Ovary (tissue), 9 donors: ENCODE measurements around the gene MARK3. TPM values are rescaled to one million over a fixed set of nuclear protein-coding genes. Genes with fewer than 3 reads are reported as not detected.

Experiments used
- DNase-seq, 5 donors: peaks; one replicate each; pipeline ENCODE4 v3.0.0-alpha.2; 2019 to 2020
- H3K27ac ChIP-seq, 2 donors: fragments of 200-600 bp; one replicate each; pipeline versions ENCODE4 v1.5.1 to v1.8.0; 2019 to 2022
- H3K27me3 ChIP-seq: fragments of 200-600 bp; one replicate; pipeline ENCODE4 v1.8.0; 2022
- H3K36me3 ChIP-seq: fragments of 200-600 bp; sonication (generic); one replicate; pipeline ENCODE4 v1.5.1; 2019
- H3K4me1 ChIP-seq: one replicate; pipeline ENCODE4 v1.8.1; 2013; ENCODE audit warnings: mild to moderate bottlenecking, moderate library complexity; ENCODE audit not compliant: insufficient read depth
- H3K4me3 ChIP-seq: fragments of 200-600 bp; sonication (generic); one replicate; pipeline ENCODE4 v1.5.1; 2017
- H3K9me3 ChIP-seq, 2 donors: fragments of 200-600 bp in 1 of 2; sonication (generic) in 1 of 2; one replicate each; pipeline versions ENCODE4 v1.5.1 to v1.8.1; 2013 to 2019; ENCODE audit warnings: mild to moderate bottlenecking in 1 of 2, moderate library complexity in 1 of 2
- EP300 ChIP-seq: sonication (generic); formaldehyde crosslinking; IDR thresholded peaks from one replicate; pipeline ENCODE4 v1.6.1; 2017; ENCODE audit warnings: antibody characterized with exemption
- POLR2A ChIP-seq: fragments of 450-650 bp; IDR thresholded peaks from one replicate; pipeline ENCODE4 v1.6.1; 2017; ENCODE audit warnings: antibody characterized with exemption, mild to moderate bottlenecking, moderate library complexity
- WGBS, 3 donors: extraction: QIAGEN DNeasy Blood & Tissue Kit in 1 of 3; methylation state at CpG; one replicate each; pipeline versions ENCODE4 v1.1.5 to v1.1.7; 2013 to 2017; 5-methylcytosine and 5-hydroxymethylcytosine counted together
- intact Hi-C, 4 donors: fragments of 100-400 bp; cut with DNase I; formaldehyde crosslinking; loops; one replicate each; pipeline versions ENCODE4 v1.11.0 to v1.15.1; 2022 to 2023
- polyA plus RNA-seq, 2 donors: library from polyadenylated mRNA; stranded (reverse); fragments of 200-250 nt in 1 of 2; fragments of 350-450 nt in 1 of 2; fragmentation: Illumina TruSeq in 1 of 2; extraction: RNeasy Lipid Tissue Mini Kit (QIAGEN cat#74804) in 1 of 2; gene quantifications; one replicate each; pipeline ENCODE4 v1.2.3, GENCODE V29; 2013 to 2014
- total RNA-seq, 7 donors: library from RNA; depleted of rRNA in 2 of 7; stranded (reverse); fragments of >200 nt in 2 of 7; fragmentation: NEBNext Ultra II Directional in 3 of 7; extraction: Animal tissue kit (Norgen Biotek cat#: 25700) in 3 of 7; gene quantifications; one replicate each; pipeline versions ENCODE4 v1.1.0 to v1.2.4, GENCODE V29; 2016 to 2023
- TF ChIP-seq, protein P1 (sequence below), 3 donors: fragments of 450-650 bp in 2 of 3; fragments of 200-600 bp in 1 of 3; IDR thresholded peaks; one replicate each; pipeline versions ENCODE4 v1.5.1 to v1.8.0; 2016 to 2022; ENCODE audit warnings: antibody characterized with exemption in 3 of 3, mild to moderate bottlenecking in 1 of 3
- donor health status: DM: no; HTN: no; CAD: no; lungs with moderate emphysema.
- donor health status: DM: no; HTN: no; CAD: no.
- donor health status: Bipolar disorder and iron deficiency.
- donor health status: DM: yes; HTN: yes; CAD: no.
- donor health status: DM: no; HTN: no; CAD: no.
- donor health status: DM: yes; HTN: yes; CAD: no.

The MARK3 gene
- total and polyA plus RNA-seq, 9 donors: 46.4 to 110 (median 71.1) TPM

- peaks cover 17% of the 10 kb centered on the region for H3K4me1 ChIP-seq
- no peaks in the 10 kb centered on the region for H3K27me3 ChIP-seq
- TF ChIP-seq, protein P1, sequence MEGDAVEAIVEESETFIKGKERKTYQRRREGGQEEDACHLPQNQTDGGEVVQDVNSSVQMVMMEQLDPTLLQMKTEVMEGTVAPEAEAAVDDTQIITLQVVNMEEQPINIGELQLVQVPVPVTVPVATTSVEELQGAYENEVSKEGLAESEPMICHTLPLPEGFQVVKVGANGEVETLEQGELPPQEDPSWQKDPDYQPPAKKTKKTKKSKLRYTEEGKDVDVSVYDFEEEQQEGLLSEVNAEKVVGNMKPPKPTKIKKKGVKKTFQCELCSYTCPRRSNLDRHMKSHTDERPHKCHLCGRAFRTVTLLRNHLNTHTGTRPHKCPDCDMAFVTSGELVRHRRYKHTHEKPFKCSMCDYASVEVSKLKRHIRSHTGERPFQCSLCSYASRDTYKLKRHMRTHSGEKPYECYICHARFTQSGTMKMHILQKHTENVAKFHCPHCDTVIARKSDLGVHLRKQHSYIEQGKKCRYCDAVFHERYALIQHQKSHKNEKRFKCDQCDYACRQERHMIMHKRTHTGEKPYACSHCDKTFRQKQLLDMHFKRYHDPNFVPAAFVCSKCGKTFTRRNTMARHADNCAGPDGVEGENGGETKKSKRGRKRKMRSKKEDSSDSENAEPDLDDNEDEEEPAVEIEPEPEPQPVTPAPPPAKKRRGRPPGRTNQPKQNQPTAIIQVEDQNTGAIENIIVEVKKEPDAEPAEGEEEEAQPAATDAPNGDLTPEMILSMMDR (IDR thresholded peaks at IDR 0.05): no peak
- TF ChIP-seq EP300: no peak
- TF ChIP-seq POLR2A: no peak
- no peaks in the 10 kb centered on the region for H3K9me3 ChIP-seq
- H3K4me3 ChIP-seq: no peak overlapping the region
- peak in 2 of 5 donors; percentile 26 to 39 for DNase-seq
- 70 to 76% (median 72%) methylated on average over 14 to 32 of the region's 32 CpGs for WGBS, 3 donors
- H3K36me3 ChIP-seq: no peaks in the 10 kb centered on the region
- intact Hi-C loops: no loop called here
- peak overlapping the region in 1 of 2 donors; percentile 31 for H3K27ac ChIP-seq
These were observed 147.3 kb downstream of the MARK3 start for GRCh38 chr14:103532216-103533136.

GRCh38 chr14:103533137-103533998 is 148.2 kb downstream of the MARK3 start:
- WGBS, 3 donors: 60 to 68% (median 62%) methylated on average over 22 to 23 of the region's 23 CpGs
- Histone ChIP-seq H3K27me3 (no peaks in the 10 kb centered on the region), H3K4me1 (peaks cover 9% of the 10 kb centered on the region), H3K27ac (peak overlapping the region in 1 of 2 donors; percentile 31), H3K9me3 (no peaks in the 10 kb centered on the region), H3K4me3 (no peak overlapping the region), H3K36me3 (no peaks in the 10 kb centered on the region)
- TF ChIP-seq, protein P1 (IDR thresholded peaks at IDR 0.05): no peak
- TF ChIP-seq EP300: no peak
- TF ChIP-seq POLR2A: no peak
- intact Hi-C loops: no loop called here
- peak in 4 of 5 donors; percentile 47 to 70 (median 59) for DNase-seq

DNA sequence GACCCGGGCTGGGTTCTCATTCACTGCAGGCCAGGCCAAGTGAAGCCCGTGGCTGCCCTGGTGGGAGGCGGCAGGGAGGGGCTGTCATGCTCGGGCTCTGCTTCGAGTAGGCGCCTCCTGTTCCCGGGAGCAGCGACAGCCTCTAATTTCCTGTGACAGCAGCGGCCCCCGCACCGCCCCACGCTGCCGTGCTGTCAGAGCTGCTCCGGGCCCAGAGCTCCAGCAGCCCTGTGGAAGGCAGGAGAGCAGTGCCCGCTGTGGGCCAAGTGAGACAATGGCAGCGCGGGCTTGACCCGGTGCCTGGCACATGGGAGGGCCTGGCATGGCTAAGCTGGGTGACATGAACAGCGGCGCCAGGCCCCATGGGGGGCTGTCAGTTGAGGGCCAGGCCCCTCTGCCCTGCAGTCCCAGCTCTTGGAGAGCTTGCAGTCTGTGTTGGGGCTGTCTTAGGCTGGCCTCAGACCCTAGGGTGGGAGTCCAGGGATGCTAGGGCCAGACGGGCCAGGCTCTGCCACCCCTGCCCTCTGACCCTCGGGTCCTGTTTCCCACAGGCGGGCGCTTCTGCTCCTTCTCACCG is 148.9 kb downstream of the MARK3 start:
- WGBS, 3 donors: 78 to 82% (median 79%) methylated on average over 19 to 25 of the region's 25 CpGs
- Histone ChIP-seq H3K4me1 (peaks cover 8% of the 10 kb centered on the region), H3K4me3 (no peak overlapping the region), H3K27me3 (no peaks in the 10 kb centered on the region), H3K27ac (peak overlapping the region in 1 of 2 donors; percentile 31), H3K9me3 (no peaks in the 10 kb centered on the region), H3K36me3 (no peaks in the 10 kb centered on the region)
- intact Hi-C loops: no loop called here
- peak in 1 of 5 donors; percentile 25 for DNase-seq
- TF ChIP-seq EP300: no peak
- TF ChIP-seq, protein P1 (IDR thresholded peaks at IDR 0.05): no peak
- no peak for TF ChIP-seq POLR2A

GRCh38 chr14:103534576-103535061 is 149.4 kb downstream of the MARK3 start:
- intact Hi-C loops: no loop called here
- DNase-seq: peak in 1 of 5 donors; percentile 35
- peak overlapping the region in 1 of 2 donors; percentile 24 for H3K27ac ChIP-seq
- no peaks in the 10 kb centered on the region for H3K27me3 ChIP-seq
- no peaks in the 10 kb centered on the region for H3K36me3 ChIP-seq
- peaks cover 7% of the 10 kb centered on the region for H3K4me1 ChIP-seq
- WGBS, 3 donors: 72 to 82% (median 73%) methylated on average over 6 to 22 of the region's 22 CpGs
- H3K4me3 ChIP-seq: no peak overlapping the region
- no peaks in the 10 kb centered on the region for H3K9me3 ChIP-seq
- TF ChIP-seq, protein P1 (IDR thresholded peaks at IDR 0.05): no peak
- TF ChIP-seq POLR2A: no peak
- TF ChIP-seq EP300: no peak
